DMS53 (cell line): ENCODE results near the gene PDE2A.

ENCODE experiments used
- DNase-seq: peaks from one replicate; lab custom pipeline; 2025; lab: John Stamatoyannopoulos, UW

The PDE2A gene

GRCh38 chr11:72587696-72588095 lies 86.5 kb downstream of the PDE2A start:
- no peak for DNase-seq

- no peak for DNase-seq
Measured at GRCh38 chr11:72586321-72587090, 87.7 kb downstream of the PDE2A start.

- DNase-seq: peak; percentile 95
Measured at GRCh38 chr11:72585762-72586311, 88.4 kb downstream of the PDE2A start.

- peak; percentile 46 for DNase-seq
Measured at GRCh38 chr11:72584939-72585597, 89.2 kb downstream of the PDE2A start.

- peak; percentile 72 for DNase-seq
Measured at GRCh38 chr11:72584293-72584938, 89.8 kb downstream of the PDE2A start.

- DNase-seq: no peak
Measured at GRCh38 chr11:72583616-72584292, 90.5 kb downstream of the PDE2A start.

GRCh38 chr11:72583177-72583553 lies 91.1 kb downstream of the PDE2A start:
- no peak for DNase-seq

- DNase-seq: no peak
Measured at GRCh38 chr11:72582206-72583176, 91.7 kb downstream of the PDE2A start.

GRCh38 chr11:72581067-72581466 lies 93.2 kb downstream of the PDE2A start:
- no peak for DNase-seq

- DNase-seq: no peak
Measured at GRCh38 chr11:72580642-72580950, 93.6 kb downstream of the PDE2A start.

- peak; percentile 38 for DNase-seq
Measured at GRCh38 chr11:72579816-72580641, 94.2 kb downstream of the PDE2A start.

- no peak for DNase-seq
Measured at GRCh38 chr11:72578991-72579815, 95.0 kb downstream of the PDE2A start.

- no peak for DNase-seq
Measured at GRCh38 chr11:72578566-72578965, 95.7 kb downstream of the PDE2A start.

GRCh38 chr11:72578051-72578450 lies 96.2 kb downstream of the PDE2A start:
- no peak for DNase-seq

GRCh38 chr11:72577271-72577721 lies 96.9 kb downstream of the PDE2A start:
- DNase-seq: no peak

GRCh38 chr11:72576661-72577060 lies 97.6 kb downstream of the PDE2A start:
- DNase-seq: no peak

- no peak for DNase-seq
Measured at GRCh38 chr11:72576243-72576595, 98.0 kb downstream of the PDE2A start.

- no peak for DNase-seq
Measured at GRCh38 chr11:72575533-72576242, 98.5 kb downstream of the PDE2A start.
